Left ventricle myocardium inferior (tissue), 1 donor: ENCODE data around the gene CEP131. TPM values are rescaled to one million over a fixed set of nuclear protein-coding genes. Genes with fewer than 3 reads are reported as not detected.
"Not testable (repeated sequence)": the region's sequence is repeated elsewhere in the genome, so short reads cannot be mapped to it uniquely, and the experiment has no call there.

Source experiments
- DNase-seq: peaks from one replicate; pipeline ENCODE4 v3.0.0-alpha.2; 2020
- H3K27ac ChIP-seq: fragments of 200-600 bp; replicated peaks from 2 replicates; pipeline ENCODE4 v1.8.0; 2021
- H3K27me3 ChIP-seq: fragments of 200-600 bp; 2 replicates; pipeline ENCODE4 v1.8.0; 2021; ENCODE audit warnings: low read depth
- H3K36me3 ChIP-seq: fragments of 200-600 bp; 2 replicates; pipeline ENCODE4 v1.8.0; 2021
- H3K4me1 ChIP-seq: fragments of 200-600 bp; 2 replicates; pipeline ENCODE4 v1.8.0; 2021
- H3K4me3 ChIP-seq: fragments of 200-600 bp; 2 replicates; pipeline ENCODE4 v1.8.0; 2021; ENCODE audit warnings: mild to moderate bottlenecking, moderate library complexity
- H3K9me3 ChIP-seq: fragments of 200-600 bp; replicated peaks from 2 replicates; pipeline ENCODE4 v1.8.0; 2021
- CTCF ChIP-seq: fragments of 200-600 bp; IDR thresholded peaks from 2 replicates; pipeline ENCODE4 v1.8.0; 2021; ENCODE audit warnings: antibody characterized with exemption, mild to moderate bottlenecking, borderline replicate concordance
- intact Hi-C: fragments of 100-400 bp; cut with micrococcal nuclease; formaldehyde crosslinking; loops from one replicate; pipeline ENCODE4 v1.11.0; 2022
- total RNA-seq: library from RNA; stranded (reverse); fragmentation: NEBNext Ultra II Directional; extraction: Animal tissue kit (Norgen Biotek cat#: 25700); gene quantifications from one replicate; pipeline ENCODE4 v1.2.1, GENCODE V29; 2021
- donor health status: DM: no; HTN: yes; CAD: no; lungs with severe emphysema.

The CEP131 gene
- total RNA-seq, 1 donor from 2014 or later = 7.6 TPM

- no peaks in the 10 kb centered on the region for H3K27me3 ChIP-seq
- TF ChIP-seq CTCF = no peak
- H3K27ac ChIP-seq = no peak overlapping the region
- no peaks in the 10 kb centered on the region for H3K36me3 ChIP-seq
- H3K4me3 ChIP-seq = no peak overlapping the region
- peaks cover 25% of the 10 kb centered on the region for H3K4me1 ChIP-seq
- no peaks in the 10 kb centered on the region for H3K9me3 ChIP-seq
- DNase-seq = no peak
- intact Hi-C loops = no loop called here
These were observed 65.6 kb downstream of the CEP131 start for GRCh38 chr17:81156866-81157805.

GRCh38 chr17:81154961-81155360 lies 67.8 kb downstream of the CEP131 start:
- no peak for DNase-seq
- Histone ChIP-seq H3K9me3 (no peaks in the 10 kb centered on the region), H3K4me1 (peaks cover 13% of the 10 kb centered on the region), H3K27me3 (no peaks in the 10 kb centered on the region), H3K27ac (no peak overlapping the region), H3K36me3 (no peaks in the 10 kb centered on the region), H3K4me3 (no peak overlapping the region)
- TF ChIP-seq CTCF = no peak
- intact Hi-C loops = no loop called here

GRCh38 chr17:81154016-81154415 lies 68.7 kb downstream of the CEP131 start:
- H3K9me3 ChIP-seq, H3K36me3 ChIP-seq, DNase-seq, H3K4me3 ChIP-seq, H3K4me1 ChIP-seq, H3K27me3 ChIP-seq, H3K27ac ChIP-seq, intact Hi-C loops: not testable (repeated sequence)

- no peak for TF ChIP-seq CTCF
- Histone ChIP-seq H3K4me1 (peaks cover 8% of the 10 kb centered on the region), H3K27ac (no peak overlapping the region), H3K36me3 (no peaks in the 10 kb centered on the region), H3K27me3 (no peaks in the 10 kb centered on the region), H3K4me3 (no peak overlapping the region), H3K9me3 (no peaks in the 10 kb centered on the region)
- DNase-seq = no peak
- intact Hi-C loops = no loop called here
These were observed 69.4 kb downstream of the CEP131 start for GRCh38 chr17:81153340-81153803.

- Histone ChIP-seq H3K9me3 (no peaks in the 10 kb centered on the region), H3K27me3 (no peaks in the 10 kb centered on the region), H3K4me1 (peaks cover 8% of the 10 kb centered on the region), H3K4me3 (no peak overlapping the region), H3K27ac (no peak overlapping the region), H3K36me3 (no peaks in the 10 kb centered on the region)
- no peak for TF ChIP-seq CTCF
- DNase-seq = no peak
- intact Hi-C loops = no loop called here
These were observed 70.4 kb downstream of the CEP131 start for GRCh38 chr17:81152288-81152828.

GRCh38 chr17:81151278-81151677 lies 71.5 kb downstream of the CEP131 start:
- H3K36me3 ChIP-seq = no peaks in the 10 kb centered on the region
- TF ChIP-seq CTCF = no peak
- intact Hi-C loops = no loop called here
- H3K27ac ChIP-seq = no peak overlapping the region
- H3K4me1 ChIP-seq = peaks cover 8% of the 10 kb centered on the region
- no peaks in the 10 kb centered on the region for H3K9me3 ChIP-seq
- no peaks in the 10 kb centered on the region for H3K27me3 ChIP-seq
- H3K4me3 ChIP-seq = no peak overlapping the region
- DNase-seq = no peak
